Panc1 (cell line): Measurements from ENCODE around the gene CDCA7L.

ENCODE experiments used
- CTCF ChIP-seq: fragments of 450-650 bp; IDR thresholded peaks from 2 replicates; pipeline ENCODE4 v1.5.1; 2017; ENCODE audit warnings: mild to moderate bottlenecking
- POLR2AphosphoS5 ChIP-seq: IDR thresholded peaks from 2 replicates; pipeline ENCODE4 v1.6.1; 2012; ENCODE audit warnings: mild to moderate bottlenecking, low read depth, low read length, moderate library complexity
- REST ChIP-seq, 2 experiments: IDR thresholded peaks; 2 replicates each; pipeline ENCODE4 v1.6.1; 2011 to 2012; ENCODE audit warnings: low read depth in 2 of 2, control low read depth in 1 of 2, low read length in 1 of 2, mild to moderate bottlenecking in 1 of 2, moderate library complexity in 1 of 2; ENCODE audit not compliant: insufficient read depth in 1 of 2
- SIN3A ChIP-seq: IDR thresholded peaks from 2 replicates; pipeline ENCODE4 v1.6.1; 2012; ENCODE audit warnings: low read depth, mild to moderate bottlenecking, low read length, moderate library complexity, borderline replicate concordance; ENCODE audit not compliant: insufficient read depth
- TCF7L2 ChIP-seq: IDR thresholded peaks from 2 replicates; pipeline ENCODE4 v1.6.1; 2011; ENCODE audit warnings: mild to moderate bottlenecking, low read depth, low read length, inconsistent platforms

GRCh38 chr7:21902240-21902639 lies 43.5 kb downstream of the CDCA7L start:
- TF ChIP-seq CTCF (no peak), POLR2AphosphoS5 (no peak), SIN3A (no peak), TCF7L2 (no peak), REST (IDR thresholded peaks at IDR 0.05; ENCODE audit: insufficient read depth in 1 of 2, low read depth in 2 of 2, low read length in 1 of 2) (no peak)
